Measurements from ENCODE around the gene ZNF354C. TPM values are rescaled to one million over a fixed set of nuclear protein-coding genes. Genes with fewer than 3 reads are reported as not detected.

Gene ZNF354C
- total RNA-seq (1 to 10 TPM; 5.3 to 9.3 (median 8.1) TPM), total RNA-seq (9.7 to 43.2 (median 27.3) reads per million in 29 experiments)
- total RNA-seq (2013), result 11.4 TPM

DNA sequence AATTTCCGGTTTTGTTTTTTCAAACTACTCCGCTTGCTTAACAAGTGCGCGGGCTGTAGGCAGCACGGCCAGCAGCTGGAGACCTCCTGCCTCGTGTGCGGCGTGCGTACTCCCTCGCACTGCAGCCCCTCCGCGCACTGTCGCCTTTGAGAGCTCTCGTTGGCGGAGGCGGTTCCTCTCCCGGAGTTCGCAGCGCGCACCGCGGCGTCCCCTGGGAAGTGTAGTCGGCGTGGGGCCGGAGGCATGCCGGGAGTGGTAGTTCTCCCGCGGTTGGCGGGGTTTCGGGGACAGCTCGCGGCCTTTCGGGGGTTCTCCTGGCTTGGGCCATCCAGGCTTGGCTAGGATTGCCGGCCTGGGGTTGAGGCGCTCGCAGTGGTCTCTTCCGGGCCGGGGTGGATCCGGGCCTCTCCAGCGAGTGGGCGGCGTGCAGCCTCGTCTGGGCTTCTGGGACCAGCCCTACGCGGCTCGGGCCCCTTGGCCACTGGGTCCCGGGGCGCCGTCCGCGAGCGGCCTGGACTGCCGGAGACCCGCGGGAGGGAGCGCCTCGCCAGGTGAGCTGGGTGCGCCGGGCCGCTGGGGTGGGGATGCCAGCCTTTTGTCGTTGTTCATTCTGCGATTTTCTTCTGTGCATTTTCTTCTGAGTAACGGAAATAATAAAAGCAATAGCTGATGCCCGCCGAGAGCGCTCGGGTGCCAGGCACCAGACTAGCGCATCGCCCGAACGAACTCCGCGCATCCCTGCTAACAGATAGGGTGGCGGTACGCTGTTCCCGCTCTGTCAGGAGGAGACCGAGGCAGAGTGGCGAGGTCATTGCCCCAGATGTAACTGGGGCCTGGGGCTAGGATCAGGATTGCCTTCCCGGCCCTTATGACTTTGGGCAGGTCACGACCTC, at the start of gene ZNF354C:
ZNF354C (plus strand) TSS at position 258 of the 893 bp plus-strand sequence. CDS start 1,696 bp downstream, outside the sequence.
- Histone ChIP-seq H3K4me3 (ENCODE audit: control insufficient read depth in 1 of 2, extremely low read depth in 1 of 2, low read length in 1 of 2) (peak within 1 kb of the TSS; percentile 61 to 74), H3K27me3 (replicated peaks in 1 of 2; ENCODE audit: control insufficient read depth in 2 of 2, extremely low read depth in 1 of 2, insufficient read depth in 2 of 2, low read length in 1 of 2) (no peaks in the 10 kb centered on the region), H3K4me1 (ENCODE audit: control insufficient read depth in 1 of 2, extremely low read depth in 1 of 2, insufficient read depth in 2 of 2, low read length in 2 of 2) (peaks cover 10 to 12% of the 10 kb centered on the region in 2 experiments), H3K36me3 (ENCODE audit: control insufficient read depth in 2 of 2, extremely low read depth in 1 of 2, insufficient read depth in 1 of 2, low read length in 1 of 2) (peaks cover 0 to 17% of the 10 kb centered on the region in 2 donors), H3K27ac (ENCODE audit: low read length) (peak within 1 kb of the TSS; percentile 57), H3K9me3 (peaks cover 3% of the 10 kb centered on the region)
- CTCF ChIA-PET, result interaction anchor here in 1 of 2 donors (1.0 to 1.5 kb wide), 3 partner anchors 197 to 329 kb away, joined by 3 to 19 read pairs (median 8); partner anchors contain the start of genes ZNF354A and ZNF354B
- WGBS (ENCODE audit: insufficient coverage), result 7% methylated on average over 80 of the region's 81 CpGs
- peak; percentile 98 to 99 (median 98) for ATAC-seq (replicated peaks in 1 of 4)
- DNase-seq, result peak; percentile 70 to 90 (median 81)
- Mint-ChIP-seq H3K4me3 (peak within 1 kb of the TSS; percentile 85 to 96 (median 95)), H3K36me3 (peaks cover 33% of the 10 kb centered on the region), H3K27ac (peak within 1 kb of the TSS; percentile 92 to 94), H3K4me1 (peaks cover 27 to 33% (median 29%) of the 10 kb centered on the region in 3 donors), H3K9me3 (peaks cover 3 to 9% (median 4%) of the 10 kb centered on the region in 3 donors), H3K27me3 (peaks cover 7 to 9% of the 10 kb centered on the region in 2 donors)
- POLR2A ChIA-PET, result interaction anchor here in 1 of 2 donors (0.8 kb wide), 1 partner anchor 330 kb away, joined by 3 read pairs; the partner anchor contains the start of gene ZNF354A

DNA sequence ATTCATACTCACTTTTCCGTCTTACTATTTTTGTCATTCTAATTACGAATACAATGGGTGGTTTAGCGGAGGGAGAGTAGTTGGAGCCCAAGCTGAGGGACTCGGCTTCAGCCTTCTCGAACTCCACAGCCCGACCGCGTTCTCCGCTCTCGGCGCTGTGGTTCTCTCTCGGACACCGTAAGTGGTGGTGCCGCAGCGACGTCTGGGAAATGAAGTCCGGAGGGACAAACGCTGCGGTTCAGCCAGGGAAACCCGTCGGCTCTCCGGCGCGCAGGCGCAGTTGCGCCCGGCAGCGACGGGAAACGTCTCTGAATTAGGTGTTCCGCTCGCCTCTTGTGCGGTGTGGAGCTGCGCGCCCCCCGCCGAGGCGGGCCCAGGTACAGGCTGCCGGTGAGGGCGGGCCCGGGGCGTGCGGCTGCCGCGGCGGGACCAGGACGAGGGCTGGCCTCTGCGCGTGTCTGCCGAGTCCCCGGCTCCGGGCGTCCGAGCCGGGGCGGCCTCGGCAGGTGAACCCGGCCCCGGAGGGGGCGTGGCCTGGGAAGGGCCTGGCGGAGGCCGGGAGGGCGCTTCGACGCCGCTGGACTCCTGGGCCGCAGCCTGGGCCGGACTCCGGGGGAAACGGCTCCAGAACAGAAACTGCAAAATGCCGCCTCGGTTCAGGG, 36.5 kb upstream of the ZNF354C start, which contains the start of gene ZNF879:
ZNF879 (plus strand) TSS at position 277 of the 662 bp plus-strand sequence. CDS start 1,201 bp downstream, outside the sequence.
- peaks cover 10 to 29% of the 10 kb centered on the region in 2 donors for H3K36me3 ChIP-seq (ENCODE audit: control insufficient read depth in 2 of 2, extremely low read depth in 1 of 2, insufficient read depth in 1 of 2, low read length in 1 of 2)
- Mint-ChIP-seq H3K9me3 (peaks cover 7 to 21% (median 16%) of the 10 kb centered on the region in 3 donors), H3K27ac (peak within 1 kb of the TSS; percentile 84 to 90), H3K4me1 (peaks cover 12 to 17% (median 13%) of the 10 kb centered on the region in 3 donors), H3K27me3 (no peaks in the 10 kb centered on the region), H3K4me3 (peak within 1 kb of the TSS; percentile 87 to 95 (median 92)), H3K36me3 (peaks cover 28% of the 10 kb centered on the region)
- ATAC-seq (replicated peaks in 1 of 4) (peak; percentile 93 to 97 (median 95)), DNase-seq (peak; percentile 89 to 96 (median 92))
- H3K4me1 ChIP-seq (ENCODE audit: control insufficient read depth in 1 of 2, extremely low read depth in 1 of 2, insufficient read depth in 2 of 2, low read length in 2 of 2), result peaks cover 2 to 17% of the 10 kb centered on the region in 2 experiments
- under 1% methylated on average over 71 of the region's 72 CpGs for WGBS (ENCODE audit: insufficient coverage)
- peak within 1 kb of the TSS; percentile 28 for H3K27ac ChIP-seq (ENCODE audit: low read length)
- peaks cover 0 to 3% of the 10 kb centered on the region in 2 experiments for H3K27me3 ChIP-seq (replicated peaks in 1 of 2; ENCODE audit: control insufficient read depth in 2 of 2, extremely low read depth in 1 of 2, insufficient read depth in 2 of 2, low read length in 1 of 2)
- peaks cover under 1% of the 10 kb centered on the region for H3K9me3 ChIP-seq
- peak within 1 kb of the TSS; percentile 61 to 76 for H3K4me3 ChIP-seq (ENCODE audit: control insufficient read depth in 1 of 2, extremely low read depth in 1 of 2, low read length in 1 of 2)
- CTCF ChIA-PET, result interaction anchor here in 1 of 2 donors (1.2 kb wide), 1 partner anchor 293 kb away, joined by 4 read pairs; the partner anchor contains the start of gene ZNF354A
- POLR2A ChIA-PET, result no interaction called here

DNA sequence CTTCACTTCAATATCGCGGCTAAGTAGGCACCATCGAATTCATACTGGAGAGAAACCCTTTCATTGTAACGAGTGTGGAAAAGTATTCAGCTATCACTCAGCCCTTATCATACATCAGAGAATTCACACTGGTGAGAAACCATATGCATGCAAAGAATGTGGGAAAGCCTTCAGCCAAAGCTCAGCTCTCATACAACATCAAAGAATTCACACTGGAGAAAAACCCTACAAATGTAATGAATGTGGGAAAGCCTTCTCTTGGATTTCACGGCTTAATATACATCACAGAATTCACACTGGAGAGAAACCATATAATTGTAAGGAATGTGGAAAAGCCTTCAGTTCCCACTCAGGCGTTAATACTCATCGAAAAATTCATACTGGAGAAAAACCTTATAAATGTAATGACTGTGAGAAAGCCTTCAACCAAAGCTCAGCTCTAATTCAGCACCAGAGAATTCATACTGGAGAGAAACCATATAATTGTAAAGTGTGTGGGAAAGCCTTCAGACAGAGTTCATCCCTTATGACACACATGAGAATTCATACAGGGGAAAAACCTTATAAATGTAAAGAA, 27.1 kb upstream of the ZNF354C start:
- ChIA-PET POLR2A (no interaction called here), CTCF (no interaction called here)
- Mint-ChIP-seq H3K4me3 (no peak overlapping the region), H3K27me3 (no peaks in the 10 kb centered on the region), H3K36me3 (peaks cover 65% of the 10 kb centered on the region), H3K9me3 (peaks cover 36 to 79% (median 68%) of the 10 kb centered on the region in 3 donors), H3K4me1 (peaks cover 0 to 2% (median 0%) of the 10 kb centered on the region in 3 donors), H3K27ac (no peak overlapping the region)
- no CpG with 5 or more reads among the region's 7 CpGs for WGBS (ENCODE audit: insufficient coverage)
- Histone ChIP-seq H3K4me3 (ENCODE audit: control insufficient read depth in 1 of 2, extremely low read depth in 1 of 2, low read length in 1 of 2) (no peak overlapping the region), H3K36me3 (ENCODE audit: control insufficient read depth in 2 of 2, extremely low read depth in 1 of 2, insufficient read depth in 1 of 2, low read length in 1 of 2) (peaks cover 2 to 50% of the 10 kb centered on the region in 2 donors), H3K27me3 (replicated peaks in 1 of 2; ENCODE audit: control insufficient read depth in 2 of 2, extremely low read depth in 1 of 2, insufficient read depth in 2 of 2, low read length in 1 of 2) (no peaks in the 10 kb centered on the region), H3K4me1 (ENCODE audit: control insufficient read depth in 1 of 2, extremely low read depth in 1 of 2, insufficient read depth in 2 of 2, low read length in 2 of 2) (no peaks in the 10 kb centered on the region), H3K9me3 (peaks cover 46% of the 10 kb centered on the region), H3K27ac (ENCODE audit: low read length) (no peak overlapping the region)
- ATAC-seq (replicated peaks in 1 of 4) (no peak), DNase-seq (no peak)

DNA sequence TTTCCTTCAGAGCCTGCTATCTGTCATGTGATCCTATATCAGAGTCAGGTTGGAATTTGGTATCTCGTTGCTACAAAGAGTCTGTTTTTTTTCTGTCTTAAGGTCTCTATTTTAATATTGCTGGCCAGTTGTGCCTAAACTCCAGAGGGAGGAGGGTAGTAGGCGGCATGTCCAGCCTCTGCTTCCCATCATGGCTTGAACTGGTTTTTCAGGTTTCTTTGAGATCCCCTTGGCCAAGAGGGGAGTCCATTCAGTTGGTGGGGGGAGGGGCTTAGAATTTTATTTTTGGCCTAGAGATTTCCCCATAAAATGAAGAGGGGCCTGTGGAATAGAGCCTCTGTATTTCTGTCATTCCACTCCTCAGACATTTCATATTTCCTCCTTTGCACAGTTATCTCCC, 15.4 kb upstream of the ZNF354C start:
- Mint-ChIP-seq H3K36me3 (peaks cover 3% of the 10 kb centered on the region), H3K4me1 (no peaks in the 10 kb centered on the region), H3K27ac (no peak overlapping the region), H3K4me3 (no peak overlapping the region), H3K27me3 (no peaks in the 10 kb centered on the region), H3K9me3 (peaks cover 19 to 46% (median 46%) of the 10 kb centered on the region in 3 donors)
- ChIA-PET CTCF (no interaction called here), POLR2A (no interaction called here)
- no peaks in the 10 kb centered on the region for H3K36me3 ChIP-seq (ENCODE audit: control insufficient read depth in 2 of 2, extremely low read depth in 1 of 2, insufficient read depth in 1 of 2, low read length in 1 of 2)
- H3K4me1 ChIP-seq (ENCODE audit: control insufficient read depth in 1 of 2, extremely low read depth in 1 of 2, insufficient read depth in 2 of 2, low read length in 2 of 2), result no peaks in the 10 kb centered on the region
- H3K27me3 ChIP-seq (replicated peaks in 1 of 2; ENCODE audit: control insufficient read depth in 2 of 2, extremely low read depth in 1 of 2, insufficient read depth in 2 of 2, low read length in 1 of 2), result peaks cover 0 to 13% of the 10 kb centered on the region in 2 experiments
- WGBS (ENCODE audit: insufficient coverage), result 83% methylated on average over 2 of the region's 2 CpGs
- ATAC-seq (replicated peaks in 1 of 4) (no peak), DNase-seq (no peak)
- H3K9me3 ChIP-seq, result no peaks in the 10 kb centered on the region
- H3K27ac ChIP-seq (ENCODE audit: low read length), result no peak overlapping the region
- no peak overlapping the region for H3K4me3 ChIP-seq (ENCODE audit: control insufficient read depth in 1 of 2, extremely low read depth in 1 of 2, low read length in 1 of 2)

DNA sequence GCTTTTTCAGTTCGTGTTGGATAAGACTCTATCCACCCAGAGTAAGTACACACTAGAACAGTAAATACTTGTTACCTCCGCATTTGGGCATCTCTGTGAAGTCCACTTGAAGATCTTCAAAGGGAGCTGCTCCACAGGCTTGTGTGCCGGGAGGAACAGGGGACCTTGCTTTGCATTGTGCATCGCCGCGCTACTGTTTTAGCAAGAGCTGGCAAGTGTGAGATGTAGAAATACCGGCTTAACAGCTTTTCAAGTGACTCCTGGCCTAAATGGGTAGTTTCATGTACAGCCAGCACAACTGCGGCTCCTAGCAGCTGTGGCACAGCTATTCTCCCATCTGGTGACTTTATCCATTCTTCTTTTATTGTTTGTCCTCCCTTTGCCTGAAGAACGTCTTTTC, 8.4 kb upstream of the ZNF354C start:
- WGBS (ENCODE audit: insufficient coverage), result 95% methylated on average over 7 of the region's 9 CpGs
- no peak overlapping the region for H3K4me3 Mint-ChIP-seq
- Histone ChIP-seq H3K9me3 (no peaks in the 10 kb centered on the region), H3K27ac (ENCODE audit: low read length) (no peak overlapping the region), H3K4me1 (ENCODE audit: control insufficient read depth in 1 of 2, extremely low read depth in 1 of 2, insufficient read depth in 2 of 2, low read length in 2 of 2) (no peaks in the 10 kb centered on the region), H3K4me3 (ENCODE audit: control insufficient read depth in 1 of 2, extremely low read depth in 1 of 2, low read length in 1 of 2) (no peak overlapping the region), H3K27me3 (replicated peaks in 1 of 2; ENCODE audit: control insufficient read depth in 2 of 2, extremely low read depth in 1 of 2, insufficient read depth in 2 of 2, low read length in 1 of 2) (peaks cover 0 to 6% of the 10 kb centered on the region in 2 experiments), H3K36me3 (ENCODE audit: control insufficient read depth in 2 of 2, extremely low read depth in 1 of 2, insufficient read depth in 1 of 2, low read length in 1 of 2) (no peaks in the 10 kb centered on the region)
- H3K27me3 Mint-ChIP-seq, result peaks cover 12% of the 10 kb centered on the region in 2 donors
- POLR2A ChIA-PET, result no interaction called here
- no peaks in the 10 kb centered on the region for H3K4me1 Mint-ChIP-seq
- ATAC-seq (replicated peaks in 1 of 4) (no peak), DNase-seq (no peak)
- CTCF ChIA-PET, result no interaction called here
- H3K36me3 Mint-ChIP-seq, result peaks cover 3% of the 10 kb centered on the region
- no peak overlapping the region for H3K27ac Mint-ChIP-seq
- peaks cover 15 to 25% (median 22%) of the 10 kb centered on the region in 3 donors for H3K9me3 Mint-ChIP-seq
